Right lung (tissue), 10 donors: ENCODE measurements around the gene FN3KRP. TPM values are rescaled to one million over a fixed set of nuclear protein-coding genes. Genes with fewer than 3 reads are reported as not detected.

Experiments
- DNase-seq, 2 donors: peaks; one replicate each; pipeline ENCODE4 v3.0.0-alpha.2; 2013
- long read RNA-seq, 8 donors: transcript quantifications; one replicate each; lab custom pipeline, GENCODE V29; 2026
- polyA plus RNA-seq, 5 donors: library from polyadenylated mRNA; unstranded; fragments of 120-200 nt; gene quantifications; one replicate each; pipeline versions ENCODE4 v1.2.1 to v1.2.3, GENCODE V29; 2013; ENCODE audit warnings: inconsistent platforms in 1 of 5, low replicate concordance in 1 of 5; ENCODE audit not compliant: insufficient read length in 5 of 5, insufficient read depth in 1 of 5

Gene FN3KRP
- 10 to 100 TPM; 41.8 to 56.7 (median 53.0) TPM for polyA plus RNA-seq
- long read RNA-seq, donor 1, transcript FN3KRP-201 (6 exons, 1,849 nt) = major isoform, 25 of 31 reads
- long read RNA-seq, donor 1, partial matches to known transcripts = 5 of 31 reads
- long read RNA-seq, donor 1, other reads (novel, unspliced or antisense) = 0 of 31 reads
- long read RNA-seq, donor 2, transcript FN3KRP-201 (6 exons, 1,849 nt) = major isoform, 22 of 22 reads
- long read RNA-seq, donor 2, partial matches to known transcripts = 0 of 22 reads
- long read RNA-seq, donor 2, other reads (novel, unspliced or antisense) = 0 of 22 reads
- long read RNA-seq, donor 3, transcript FN3KRP-201 (6 exons, 1,849 nt) = major isoform, 16 of 18 reads
- long read RNA-seq, donor 3, partial matches to known transcripts = 0 of 18 reads
- long read RNA-seq, donor 3, other reads (novel, unspliced or antisense) = 0 of 18 reads
- long read RNA-seq, donor 4, partial matches to known transcripts = 17 of 22 reads
- long read RNA-seq, donor 4, other reads (novel, unspliced or antisense) = 0 of 22 reads
- long read RNA-seq, donor 5, transcript FN3KRP-201 (6 exons, 1,849 nt) = major isoform, 29 of 47 reads
- long read RNA-seq, donor 5, partial matches to known transcripts = 17 of 47 reads
- long read RNA-seq, donor 5, other reads (novel, unspliced or antisense) = 0 of 47 reads
- long read RNA-seq, donor 6, transcript FN3KRP-201 (6 exons, 1,849 nt) = major isoform, 25 of 26 reads
- long read RNA-seq, donor 6, partial matches to known transcripts = 0 of 26 reads
- long read RNA-seq, donor 6, other reads (novel, unspliced or antisense) = 0 of 26 reads
- long read RNA-seq, donor 7, transcript FN3KRP-201 (6 exons, 1,849 nt) = major isoform, 32 of 32 reads
- long read RNA-seq, donor 7, partial matches to known transcripts = 0 of 32 reads
- long read RNA-seq, donor 7, other reads (novel, unspliced or antisense) = 0 of 32 reads
- long read RNA-seq, donor 8, transcript FN3KRP-201 (6 exons, 1,849 nt) = major isoform, 8 of 8 reads
- long read RNA-seq, donor 8, partial matches to known transcripts = 0 of 8 reads
- long read RNA-seq, donor 8, other reads (novel, unspliced or antisense) = 0 of 8 reads

GRCh38 chr17:82716203-82717010, at the start of gene FN3KRP:
Gene FN3KRP (plus strand): TSS chr17:82716706. CDS start chr17:82716756, 50 bp downstream.
- peak; percentile 95 for DNase-seq

GRCh38 chr17:82666931-82667667, 49.4 kb upstream of the FN3KRP start:
- DNase-seq = no peak

- DNase-seq = no peak
Observed at GRCh38 chr17:82667668-82668000, 48.9 kb upstream of the FN3KRP start.

GRCh38 chr17:82668024-82668630, 48.4 kb upstream of the FN3KRP start:
- DNase-seq = no peak

GRCh38 chr17:82668631-82669099, 47.8 kb upstream of the FN3KRP start:
- DNase-seq = no peak

GRCh38 chr17:82670661-82671450, 45.6 kb upstream of the FN3KRP start:
- no peak for DNase-seq

GRCh38 chr17:82674656-82675475, 41.6 kb upstream of the FN3KRP start:
- DNase-seq = no peak

- DNase-seq = no peak
Observed at GRCh38 chr17:82675476-82676245, 40.8 kb upstream of the FN3KRP start.

- no peak for DNase-seq
Observed at GRCh38 chr17:82677353-82677925, 39.1 kb upstream of the FN3KRP start.

GRCh38 chr17:82678265-82678891, 38.1 kb upstream of the FN3KRP start:
- DNase-seq = no peak

GRCh38 chr17:82679586-82680465, 36.7 kb upstream of the FN3KRP start:
- no peak for DNase-seq

- DNase-seq = no peak
Observed at GRCh38 chr17:82681547-82681946, 35.0 kb upstream of the FN3KRP start.

GRCh38 chr17:82683534-82683933, 33.0 kb upstream of the FN3KRP start:
- DNase-seq = no peak

GRCh38 chr17:82684228-82684841, 32.2 kb upstream of the FN3KRP start:
- DNase-seq = no peak

GRCh38 chr17:82685291-82685690, 31.2 kb upstream of the FN3KRP start:
- DNase-seq = no peak
